Activated T-helper 1 cell treated with Interleukin-2 at 50 U/mL for 16 hours (primary cell): ENCODE measurements around the gene FAM89A.

Source experiments
- DNase-seq: peaks from one replicate; pipeline ENCODE4 v3.0.0-alpha.2; 2020; ENCODE audit warnings: low read depth

Gene FAM89A

GRCh38 chr1:231040019-231040799 is at the start of gene FAM89A:
TSS of gene FAM89A (minus strand) at chr1:231040254. CDS start at chr1:231040211, 43 bp downstream.
- DNase-seq, result peak; percentile 64

- no peak for DNase-seq
These were observed 44.3 kb upstream of the FAM89A start for GRCh38 chr1:231084353-231084752.

- DNase-seq, result no peak
These were observed 39.1 kb upstream of the FAM89A start for GRCh38 chr1:231079163-231079562.

GRCh38 chr1:231078250-231078649 is 38.2 kb upstream of the FAM89A start:
- DNase-seq, result no peak

GRCh38 chr1:231076802-231077201 is 36.7 kb upstream of the FAM89A start:
- DNase-seq, result no peak

- DNase-seq, result no peak
These were observed 35.4 kb upstream of the FAM89A start for GRCh38 chr1:231075497-231075896.

GRCh38 chr1:231075020-231075419 is 35.0 kb upstream of the FAM89A start:
- DNase-seq, result no peak

- DNase-seq, result no peak
These were observed 34.0 kb upstream of the FAM89A start for GRCh38 chr1:231074046-231074445.

GRCh38 chr1:231073331-231073730 is 33.3 kb upstream of the FAM89A start:
- DNase-seq, result no peak

GRCh38 chr1:231072502-231073094 is 32.5 kb upstream of the FAM89A start:
- DNase-seq, result no peak

GRCh38 chr1:231072041-231072440 is 32.0 kb upstream of the FAM89A start:
- no peak for DNase-seq

GRCh38 chr1:231070758-231071444 is 30.8 kb upstream of the FAM89A start:
- DNase-seq, result no peak

- no peak for DNase-seq
These were observed 29.3 kb upstream of the FAM89A start for GRCh38 chr1:231069333-231069732.

- DNase-seq, result no peak
These were observed 28.7 kb upstream of the FAM89A start for GRCh38 chr1:231068762-231069161.

- DNase-seq, result no peak
These were observed 25.6 kb upstream of the FAM89A start for GRCh38 chr1:231065510-231066241.

- DNase-seq, result no peak
These were observed 24.4 kb upstream of the FAM89A start for GRCh38 chr1:231064418-231064817.

GRCh38 chr1:231063331-231063730 is 23.3 kb upstream of the FAM89A start:
- DNase-seq, result no peak

- no peak for DNase-seq
These were observed 22.6 kb upstream of the FAM89A start for GRCh38 chr1:231062500-231063270.

GRCh38 chr1:231059566-231060193 is 19.6 kb upstream of the FAM89A start:
- DNase-seq, result no peak

GRCh38 chr1:231058416-231059109 is 18.5 kb upstream of the FAM89A start:
- no peak for DNase-seq

- no peak for DNase-seq
These were observed 17.4 kb upstream of the FAM89A start for GRCh38 chr1:231057410-231057809.
